NCI-H2196 treated with DMSO at 0.1 percent for 48 hours (cell line): ENCODE data around the gene TOR2A.

ENCODE experiments used
- DNase-seq: peaks from one replicate; lab custom pipeline; 2025; ENCODE audit not compliant: unreplicated experiment; lab: John Stamatoyannopoulos, UW

Gene TOR2A

DNA sequence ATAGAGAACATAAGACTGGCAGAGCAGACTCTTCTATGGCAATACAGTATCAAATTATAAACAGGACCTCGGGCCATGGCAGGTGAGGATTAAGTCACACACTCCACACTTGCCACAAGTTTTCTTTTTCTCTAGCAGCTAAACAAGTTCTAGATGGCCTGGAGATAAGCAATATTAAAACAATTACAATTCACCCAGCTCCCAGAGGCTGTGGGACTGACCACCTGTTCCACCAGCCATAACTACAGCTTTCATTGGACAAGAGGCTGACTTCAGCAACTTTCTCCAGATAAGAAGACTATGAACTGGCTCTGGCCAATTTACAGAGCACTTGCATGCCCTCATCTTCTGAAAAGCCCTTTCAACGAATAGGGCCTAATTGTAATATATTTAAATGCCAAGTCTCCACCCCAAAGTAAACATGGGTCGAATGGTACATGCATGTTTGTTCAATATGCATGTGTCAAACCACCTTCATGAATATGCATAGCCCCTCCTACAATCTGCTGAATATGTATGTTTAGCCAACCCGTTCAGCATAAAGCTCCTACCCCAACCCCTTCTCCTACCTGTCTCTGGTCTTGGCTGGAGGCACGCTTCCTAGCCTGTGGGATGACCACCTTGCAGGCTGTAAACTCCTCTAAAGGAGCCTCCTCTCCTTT lies 34.4 kb downstream of the TOR2A start:
- DNase-seq = no peak

DNA sequence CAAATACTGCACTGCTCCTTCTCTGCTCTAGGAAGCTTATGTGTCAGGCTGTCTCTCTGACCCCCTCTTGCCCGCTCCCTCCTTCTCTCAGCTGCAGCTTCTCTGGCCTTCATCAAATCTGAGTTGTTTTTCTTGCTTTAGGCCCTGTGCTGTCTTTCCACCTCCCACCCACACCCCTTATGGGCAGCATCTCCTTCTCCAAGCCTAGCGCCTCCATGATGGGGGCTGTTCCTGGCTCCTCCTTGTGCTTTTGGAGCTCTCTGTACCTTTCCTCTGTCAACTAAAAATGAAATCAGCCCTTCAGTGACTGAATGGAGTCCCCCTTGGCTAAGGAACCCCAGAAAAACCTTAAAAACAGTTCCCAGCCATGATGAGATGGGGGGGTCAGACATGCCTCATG lies 35.0 kb downstream of the TOR2A start:
- no peak for DNase-seq

DNA sequence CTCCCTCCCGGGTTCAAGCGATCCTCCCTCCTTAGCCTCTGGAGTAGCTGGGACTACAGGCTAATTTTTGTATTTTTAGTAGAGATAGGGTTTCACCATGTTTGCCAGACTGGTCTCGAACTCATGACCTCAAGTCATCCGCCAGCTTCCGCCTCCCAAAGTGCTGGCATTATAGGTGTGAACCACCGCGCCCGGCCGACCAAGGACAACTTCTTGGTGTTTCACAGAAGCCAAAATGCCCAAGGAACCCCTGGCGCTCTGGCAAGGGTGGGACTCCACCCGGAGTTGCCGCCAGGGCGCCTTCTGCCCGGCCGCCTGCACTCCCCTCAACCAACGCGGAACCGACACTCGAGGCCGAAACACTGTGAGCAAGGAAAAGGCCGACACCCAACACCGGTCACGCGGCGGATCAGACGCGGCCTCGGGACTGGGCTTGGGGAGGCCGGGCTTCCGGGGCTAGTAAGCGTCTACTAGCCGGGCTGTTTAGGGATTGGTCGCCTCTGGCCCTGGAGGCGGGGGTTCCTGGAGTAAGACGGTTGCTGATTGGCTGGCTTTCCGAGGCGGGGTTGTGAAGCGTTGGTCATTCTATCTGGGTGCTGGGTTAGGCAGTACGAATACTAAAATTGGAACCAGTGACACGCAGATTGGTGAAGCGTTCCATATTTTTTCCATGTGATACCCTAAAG lies 36.0 kb downstream of the TOR2A start:
- no peak for DNase-seq

DNA sequence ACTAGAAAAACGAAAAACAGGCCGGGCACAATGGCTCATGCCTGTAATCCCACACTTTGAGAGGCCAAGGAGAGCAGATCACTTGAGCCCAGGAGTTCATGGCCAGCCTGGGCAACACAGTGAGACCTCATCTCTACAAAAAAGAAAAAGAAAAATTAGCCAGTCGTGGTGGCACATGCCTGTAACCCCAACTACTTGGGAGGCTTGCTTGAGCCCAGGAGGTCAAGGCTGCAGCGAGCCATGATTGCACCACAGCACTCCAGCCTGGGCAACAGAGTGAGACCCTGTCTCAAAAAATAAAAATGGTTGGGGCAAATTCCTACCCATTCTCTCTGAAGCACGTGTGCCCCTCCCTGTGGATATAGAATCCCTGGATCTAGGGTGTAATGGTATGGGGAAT lies 36.7 kb downstream of the TOR2A start:
- no peak for DNase-seq

DNA sequence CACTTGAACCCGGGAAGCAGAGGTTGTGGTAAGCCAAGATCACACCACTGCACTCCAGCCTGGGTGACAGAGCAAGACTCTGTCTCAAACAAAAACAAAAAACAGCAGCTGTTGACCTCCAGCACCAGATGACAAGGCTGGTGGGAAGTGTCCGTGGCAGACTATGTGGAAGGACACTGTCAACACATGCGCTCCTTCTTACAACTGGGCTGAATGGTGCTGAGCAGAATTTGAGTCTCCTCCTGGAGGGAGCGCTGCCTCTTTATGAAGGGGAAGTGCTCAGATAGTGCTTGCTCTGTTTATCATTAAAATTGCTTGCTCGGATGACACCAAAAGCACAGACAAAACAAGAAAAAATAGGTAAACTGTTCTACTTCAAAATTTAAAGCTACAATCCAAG lies 37.5 kb downstream of the TOR2A start:
- DNase-seq = no peak

DNA sequence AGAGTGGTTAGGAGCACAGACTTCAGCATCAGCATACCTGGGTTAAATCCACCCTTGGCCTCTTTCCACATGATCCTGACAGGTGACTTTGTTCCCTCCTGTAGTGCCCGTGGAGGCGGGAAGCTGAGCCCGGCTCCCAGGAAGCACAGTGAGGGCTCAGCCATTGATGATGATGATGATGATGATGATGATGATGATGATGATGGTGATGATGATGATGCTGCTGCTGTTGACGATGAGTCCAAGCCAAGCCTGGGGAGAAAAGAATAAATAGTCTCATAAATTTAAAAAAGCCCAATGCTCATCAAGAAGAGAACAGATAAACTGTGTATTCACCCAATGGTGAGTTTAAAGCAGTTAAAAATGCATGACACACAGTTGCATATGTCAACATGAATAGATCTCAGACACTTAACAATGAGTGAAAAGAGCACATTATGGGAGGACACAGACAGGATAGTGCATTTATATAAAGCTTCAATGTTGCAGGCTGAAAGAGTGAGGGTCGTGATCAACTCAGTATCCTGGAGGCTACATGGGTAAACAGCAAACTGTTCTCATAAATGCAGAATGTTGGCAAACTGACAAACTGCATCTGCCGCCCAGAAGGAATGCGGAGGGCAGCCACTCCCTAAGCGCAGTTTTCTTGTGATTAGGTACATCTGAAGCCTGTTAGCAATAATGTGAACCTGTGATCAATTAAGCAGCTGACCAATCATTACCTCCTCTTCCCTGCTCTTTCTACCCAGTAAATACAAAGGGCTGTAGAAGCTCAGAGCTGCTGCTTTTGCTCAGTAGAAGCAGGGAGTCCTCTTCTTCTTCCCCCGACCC lies 40.0 kb downstream of the TOR2A start:
- no peak for DNase-seq

DNA sequence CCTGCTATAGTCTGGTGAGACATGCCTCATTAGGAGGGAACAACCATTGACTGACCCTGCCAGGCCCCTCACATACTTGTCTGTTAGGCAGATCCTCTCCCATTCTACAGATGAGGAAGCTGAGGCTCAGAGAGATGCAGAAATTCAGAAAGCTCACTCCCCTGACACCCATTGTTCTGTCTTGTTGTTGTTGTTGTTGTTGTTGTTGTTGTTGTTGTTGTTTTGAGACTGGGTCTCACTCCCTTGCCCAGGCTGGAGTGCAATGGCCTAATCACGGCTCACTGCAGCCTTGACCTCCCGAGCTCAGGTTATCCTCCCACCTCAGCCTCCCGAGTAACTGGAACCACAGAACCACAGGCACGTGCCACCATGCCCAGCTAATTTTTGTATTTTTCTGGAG lies 41.4 kb downstream of the TOR2A start:
- no peak for DNase-seq

DNA sequence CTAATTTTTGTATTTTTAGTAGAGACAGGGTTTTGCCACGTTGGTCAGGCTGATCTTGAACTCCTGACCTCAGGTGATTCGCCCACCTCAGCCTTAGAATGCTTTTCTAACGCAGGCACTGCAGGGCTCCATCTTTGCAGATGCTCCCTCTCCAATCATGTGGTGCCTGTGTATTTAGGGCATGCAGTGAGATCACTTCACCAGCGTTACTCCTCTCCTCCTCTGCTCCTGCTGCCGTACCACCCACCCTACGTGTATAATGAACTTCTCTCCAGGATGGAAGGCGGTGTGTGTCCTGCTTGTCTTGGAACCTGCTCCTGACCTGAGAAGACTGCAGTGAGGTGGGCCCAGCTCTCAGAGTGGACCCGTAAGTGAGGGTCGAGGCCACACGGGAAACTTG lies 42.0 kb downstream of the TOR2A start:
- DNase-seq = no peak

DNA sequence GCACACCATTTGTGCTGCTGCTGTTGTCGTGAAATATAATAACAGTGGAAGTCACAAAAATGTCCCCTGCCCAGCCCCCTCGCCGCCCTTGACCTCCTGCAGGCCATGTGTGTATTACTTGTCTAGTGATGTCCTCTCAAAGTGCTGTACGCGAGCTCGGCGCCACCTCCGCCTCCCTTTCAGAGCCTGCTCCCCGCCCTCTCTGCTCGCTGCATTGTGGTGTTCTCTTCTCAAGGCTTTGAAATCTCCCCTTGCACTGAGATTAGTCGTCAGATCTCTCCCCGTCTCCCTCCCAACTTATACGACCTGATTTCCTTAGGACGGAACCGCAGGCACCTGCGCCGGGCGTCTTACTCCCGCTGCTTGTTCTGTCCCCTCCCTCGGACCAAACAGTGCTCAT lies 43.0 kb downstream of the TOR2A start:
- no peak for DNase-seq

DNA sequence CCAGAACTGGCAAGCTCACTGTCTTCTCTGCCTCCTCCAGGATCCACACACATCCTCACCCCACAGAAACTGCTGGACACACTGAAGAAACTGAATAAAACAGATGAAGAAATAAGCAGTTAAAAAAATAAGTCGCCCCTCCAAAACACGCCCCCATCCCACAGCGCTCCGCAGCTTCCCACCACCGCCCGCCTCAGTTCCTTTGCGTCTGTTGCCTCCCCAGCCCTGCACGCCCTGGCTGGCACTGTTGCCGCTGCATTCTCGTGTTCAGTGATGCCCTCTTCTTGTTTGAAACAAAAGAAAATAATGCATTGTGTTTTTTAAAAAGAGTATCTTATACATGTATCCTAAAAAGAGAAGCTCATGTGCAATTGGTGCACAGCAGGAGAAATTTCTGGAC lies 44.4 kb downstream of the TOR2A start:
- no peak for DNase-seq

DNA sequence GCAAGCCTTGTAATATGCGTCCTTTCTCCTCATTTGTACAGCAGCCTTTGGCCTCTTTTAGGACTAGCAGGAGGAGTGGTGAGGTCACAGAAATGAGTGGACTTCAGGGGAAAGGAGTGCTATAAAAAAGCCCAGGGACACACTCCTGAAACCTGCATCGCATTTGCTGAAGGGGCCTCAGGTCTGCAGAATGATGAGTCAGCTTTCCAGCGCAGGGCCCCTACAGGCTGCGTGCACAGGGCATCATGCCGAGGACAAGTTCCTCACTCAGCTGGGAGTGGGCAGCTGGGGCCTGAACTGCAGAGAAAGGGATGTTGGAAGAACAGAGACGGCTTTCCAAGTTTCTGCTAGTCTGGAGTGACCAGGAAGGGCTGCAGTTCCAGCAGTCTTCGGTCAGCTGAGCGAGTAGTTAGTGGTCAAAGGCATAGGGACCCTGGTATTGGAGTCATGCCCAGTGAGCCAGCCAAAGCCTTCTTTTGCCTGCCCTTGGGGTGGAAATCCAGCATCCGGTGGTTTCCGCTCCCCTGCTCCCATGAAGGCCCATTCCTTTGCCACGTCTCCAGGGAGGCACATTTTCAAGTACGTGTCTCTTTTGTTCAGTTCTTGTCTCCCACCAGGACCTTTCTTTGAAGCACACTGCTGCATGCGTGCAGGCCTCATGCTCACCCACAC lies 45.6 kb downstream of the TOR2A start:
- DNase-seq = no peak

DNA sequence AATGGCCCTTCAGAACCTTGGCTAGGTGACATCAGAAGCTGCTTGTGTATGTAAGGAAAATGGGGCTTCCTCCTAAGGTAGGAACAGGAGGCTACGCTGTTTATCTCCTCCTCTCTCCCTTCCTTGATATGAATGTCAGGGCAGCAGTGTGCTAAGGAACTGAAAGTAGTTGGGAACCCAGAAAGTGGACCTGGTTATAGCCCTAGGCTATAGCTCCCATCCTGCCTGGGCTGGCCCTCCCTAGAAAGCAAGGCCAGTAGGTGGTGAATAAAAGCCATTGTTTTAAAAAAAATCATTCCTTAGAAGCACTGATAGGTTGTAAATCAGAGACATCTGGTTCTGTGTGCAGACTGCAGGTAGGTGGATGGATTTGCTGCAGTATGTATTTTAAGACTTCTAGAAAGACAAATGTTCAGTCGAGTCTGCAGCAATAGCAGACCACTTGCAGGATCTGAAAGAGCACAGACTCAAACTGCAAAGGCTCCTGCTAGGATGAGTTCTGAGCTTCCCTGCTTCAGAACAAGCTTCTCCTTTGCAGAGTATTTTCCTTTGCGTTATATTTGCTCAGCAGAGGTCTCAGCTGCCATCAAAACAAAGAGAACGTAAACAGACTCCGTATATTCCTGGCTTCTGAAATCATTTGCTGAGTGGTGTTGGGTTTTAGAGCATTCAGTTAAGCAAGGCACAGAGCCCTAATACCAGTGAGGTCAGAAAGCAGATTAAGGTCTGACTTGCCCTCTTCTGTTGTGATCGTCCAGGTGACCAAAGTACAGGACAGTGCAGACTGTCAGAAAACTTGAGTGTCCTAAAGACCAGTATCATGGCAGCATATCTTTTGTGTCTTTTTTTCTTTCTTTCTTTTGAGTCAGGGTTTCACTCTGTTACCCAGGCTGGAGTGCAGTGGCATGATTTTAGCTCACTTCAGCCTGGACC lies 48.4 kb downstream of the TOR2A start:
- DNase-seq = peak; percentile 11

DNA sequence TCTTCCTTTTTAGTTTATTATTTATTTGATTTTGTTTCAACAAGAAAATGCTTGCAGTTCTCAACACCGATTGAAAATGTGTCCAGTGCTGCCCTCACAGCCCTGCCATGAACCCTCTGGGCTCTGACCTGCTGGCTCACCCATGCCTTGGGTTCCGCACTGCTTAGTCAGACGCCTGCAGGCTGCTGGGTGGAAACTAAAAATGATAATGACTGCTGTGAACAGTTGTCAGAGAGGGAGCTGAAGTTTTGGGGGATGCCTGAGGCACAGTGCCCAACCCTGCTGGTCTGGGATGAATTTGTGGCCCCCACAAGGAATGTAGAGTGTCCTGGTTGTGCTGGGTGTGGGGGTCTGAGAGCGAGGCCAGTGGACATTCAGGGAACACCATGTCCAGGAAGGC lies 50.5 kb downstream of the TOR2A start:
- DNase-seq = no peak

DNA sequence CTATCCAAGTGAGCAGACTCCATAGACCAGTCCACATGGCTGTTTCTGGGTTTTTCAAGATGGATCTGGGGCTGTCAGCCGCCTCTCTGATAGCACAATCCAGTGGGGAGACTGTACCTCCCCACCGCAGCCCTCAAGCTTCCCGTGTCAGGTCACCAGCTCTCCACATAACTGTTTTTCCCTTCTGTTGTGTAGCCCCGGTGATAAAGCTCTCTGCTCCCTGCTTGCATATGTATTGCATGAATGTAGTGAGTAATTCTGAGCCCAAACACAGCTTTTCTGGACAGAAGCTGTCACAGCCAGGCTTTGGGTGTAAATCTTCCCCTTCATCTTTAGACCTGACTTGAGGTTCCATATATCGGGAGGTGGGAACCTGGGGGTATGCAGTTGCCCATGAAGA lies 51.4 kb downstream of the TOR2A start:
- no peak for DNase-seq

DNA sequence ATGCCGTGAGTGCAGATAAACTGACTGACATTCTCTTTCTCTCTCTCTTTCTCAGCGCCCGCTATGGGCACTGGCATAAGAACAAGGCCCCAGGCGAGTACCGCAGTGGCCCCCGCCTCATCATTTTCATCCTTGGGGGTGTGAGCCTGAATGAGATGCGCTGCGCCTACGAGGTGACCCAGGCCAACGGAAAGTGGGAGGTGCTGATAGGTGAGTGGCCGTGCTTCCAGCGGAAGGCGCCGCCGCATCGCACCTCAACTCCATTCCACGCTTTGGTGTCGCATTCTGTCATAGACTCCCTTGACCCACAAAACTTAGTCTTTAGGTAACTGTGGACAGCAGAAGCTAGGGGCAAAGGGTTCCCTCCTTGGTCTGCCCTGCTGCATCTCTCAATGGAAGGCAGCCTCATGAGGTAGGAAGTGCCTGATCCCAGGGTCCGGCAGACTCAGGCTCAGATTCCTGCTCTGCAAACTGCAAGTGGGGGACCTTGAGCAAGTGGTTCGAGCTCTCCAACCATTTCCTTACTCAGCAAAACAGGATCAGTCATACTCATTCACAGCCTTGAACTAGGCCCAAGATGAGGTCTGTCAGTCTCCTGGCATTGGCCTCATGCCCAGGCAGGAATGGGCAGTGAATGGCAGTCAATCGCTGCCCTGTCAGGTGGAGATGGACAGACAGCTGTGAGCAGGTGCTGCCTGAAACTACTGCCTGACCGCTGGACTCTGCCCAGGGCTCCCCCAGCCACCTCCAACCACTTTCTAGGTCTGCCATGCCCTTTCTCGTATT lies 52.5 kb downstream of the TOR2A start:
- DNase-seq = no peak
